Sciatic nerve (tissue), 2 donors: ENCODE results near the gene FOXO3. TPM values are rescaled to one million over a fixed set of nuclear protein-coding genes. Genes with fewer than 3 reads are reported as not detected.
"Not testable (repeated sequence)": the region's sequence is repeated elsewhere in the genome, so short reads cannot be mapped to it uniquely, and the experiment has no call there.

Source experiments
- ATAC-seq: fragments of 200-7000 bp; cut with Tn5 transposase; one replicate; pipeline ENCODE4 v1.9.1; 2020; ENCODE audit warnings: mild to moderate bottlenecking, moderate library complexity
- DNase-seq: peaks from one replicate; pipeline ENCODE4 v3.0.0-alpha.2; 2020; ENCODE audit warnings: low spot score
- intact Hi-C: fragments of 100-400 bp; cut with DNase I; formaldehyde crosslinking; loops from one replicate; pipeline ENCODE4 v1.14.2; 2022
- total RNA-seq: library from RNA; stranded (reverse); fragmentation: NEBNext Ultra II Directional; extraction: Animal tissue kit (Norgen Biotek cat#: 25700); gene quantifications from one replicate; pipeline ENCODE4 v1.2.1, GENCODE V29; 2021
- donor health status: DM: no; HTN: no; CAD: no.
- donor health status: DM: no; HTN: no; CAD: no.

FOXO3 gene
- total RNA-seq, result 79.1 TPM

DNA sequence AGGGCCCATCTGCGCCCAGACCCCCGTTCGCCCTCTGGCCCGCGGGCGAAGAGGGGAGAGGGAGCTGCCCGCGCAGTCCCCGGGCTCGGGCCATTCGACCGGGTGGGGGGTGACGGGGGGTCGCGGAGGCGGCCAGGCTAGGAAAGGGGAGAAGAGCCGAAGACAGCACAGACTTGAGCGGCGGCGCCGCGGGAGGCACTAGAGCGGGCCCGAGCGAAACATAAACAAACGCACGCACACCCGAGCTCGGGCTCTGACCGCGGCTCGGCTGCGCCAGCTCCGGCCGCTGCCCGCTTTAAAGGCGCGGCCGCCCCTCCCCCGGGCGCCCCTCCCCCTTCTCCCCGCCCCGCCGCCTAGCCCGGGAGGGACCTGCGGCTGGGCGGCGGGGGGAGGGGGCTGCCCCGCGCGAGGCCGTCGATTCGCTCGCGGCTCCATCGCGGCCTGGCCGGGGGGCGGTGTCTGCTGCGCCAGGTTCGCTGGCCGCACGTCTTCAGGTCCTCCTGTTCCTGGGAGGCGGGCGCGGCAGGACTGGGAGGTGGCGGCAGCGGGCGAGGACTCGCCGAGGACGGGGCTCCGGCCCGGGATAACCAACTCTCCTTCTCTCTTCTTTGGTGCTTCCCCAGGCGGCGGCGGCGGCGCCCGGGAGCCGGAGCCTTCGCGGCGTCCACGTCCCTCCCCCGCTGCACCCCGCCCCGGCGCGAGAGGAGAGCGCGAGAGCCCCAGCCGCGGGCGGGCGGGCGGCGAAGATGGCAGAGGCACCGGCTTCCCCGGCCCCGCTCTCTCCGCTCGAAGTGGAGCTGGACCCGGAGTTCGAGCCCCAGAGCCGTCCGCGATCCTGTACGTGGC, at the start of gene FOXO3:
Gene FOXO3 (plus strand): TSS at position 455 of the 846 bp plus-strand sequence. CDS start 292 bp downstream, at position 747.
- ATAC-seq (peak; percentile 69), DNase-seq (peak; percentile 95)
- intact Hi-C loops, result no loop called here

DNA sequence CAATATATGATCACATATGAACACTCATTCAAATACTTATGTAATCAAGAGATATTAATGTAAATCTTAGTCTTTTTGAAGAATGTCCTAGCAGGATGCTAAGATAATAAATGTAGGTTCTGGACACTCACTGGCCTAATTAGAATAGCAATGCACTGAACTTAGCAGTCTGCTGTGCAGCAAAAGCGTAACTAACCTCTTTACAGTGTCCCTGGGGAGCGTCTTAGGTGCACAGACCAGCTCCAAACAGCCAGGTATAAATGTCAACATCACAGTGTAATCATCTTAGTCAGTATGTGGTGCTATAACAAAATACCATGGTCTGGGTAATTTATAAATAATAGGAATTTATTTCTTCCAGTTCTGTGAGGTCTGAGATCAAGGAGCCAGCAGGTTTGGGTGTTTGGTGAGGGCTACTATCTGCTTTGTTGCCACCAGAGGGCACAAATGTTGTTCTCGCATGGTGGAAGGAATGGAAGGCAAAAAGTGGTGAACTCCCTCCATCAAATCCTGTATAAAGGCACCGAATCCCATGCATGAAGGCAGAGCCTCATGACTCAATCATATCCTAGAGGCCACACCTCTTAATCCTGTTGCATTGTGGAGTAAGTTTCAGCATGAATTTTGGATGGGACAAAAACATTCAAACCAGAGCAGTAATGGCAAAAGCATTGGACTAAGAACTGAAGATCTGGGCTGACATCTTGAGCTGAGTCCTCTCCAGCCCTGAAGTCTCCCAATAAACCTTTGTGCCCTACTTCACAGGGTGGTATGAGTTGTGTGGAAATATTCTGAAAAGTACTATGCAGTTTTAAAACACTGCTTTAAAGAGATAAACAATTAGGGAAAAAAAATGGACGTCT, 41.8 kb upstream of the FOXO3 start:
- DNase-seq, result no peak
- no peak for ATAC-seq
- intact Hi-C loops, result no loop called here

DNA sequence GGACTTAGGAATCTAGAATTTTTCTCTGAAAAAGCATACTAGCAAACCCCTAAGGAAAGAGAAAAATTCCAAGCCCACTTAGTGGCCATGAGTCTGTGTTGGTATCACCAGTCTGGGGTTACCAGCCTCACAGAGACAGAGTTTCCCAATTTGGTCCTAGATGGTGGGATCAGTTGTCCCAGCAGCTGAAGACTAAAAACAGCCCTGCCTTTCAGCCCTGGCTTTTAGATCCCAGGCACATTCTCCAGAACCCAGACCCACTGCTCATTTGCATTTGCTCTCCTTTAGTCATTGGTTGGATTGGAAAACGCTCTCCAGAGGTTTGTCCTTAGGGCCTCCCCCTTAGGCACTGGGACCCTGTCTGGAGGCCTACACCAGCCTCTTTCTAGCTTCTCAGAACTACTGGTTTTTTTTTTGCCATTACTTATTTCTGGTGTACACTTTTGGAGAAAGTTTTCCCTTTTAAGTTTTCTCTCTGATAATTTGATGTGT, 39.1 kb upstream of the FOXO3 start:
- intact Hi-C loops, result no loop called here
- ATAC-seq, result no peak

DNA sequence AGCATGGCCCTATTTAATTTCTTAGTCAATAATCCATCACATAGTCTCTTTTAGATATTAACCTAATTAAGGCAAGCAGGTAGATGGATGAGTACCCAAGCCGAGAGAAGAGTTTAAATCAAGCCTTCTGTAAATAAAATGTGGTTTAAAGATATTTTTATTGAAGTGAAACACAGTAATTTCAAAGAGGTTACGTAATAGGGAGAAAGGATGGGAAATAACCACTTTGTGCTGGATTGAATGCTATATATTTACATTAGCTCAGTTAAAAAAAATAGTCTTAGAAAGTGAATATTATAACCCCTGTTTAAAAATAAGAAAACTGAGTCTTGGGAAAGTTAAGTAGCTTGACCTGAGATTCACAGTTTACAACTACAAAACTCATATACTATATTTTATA, 37.0 kb upstream of the FOXO3 start:
- no peak for DNase-seq
- intact Hi-C loops, result no loop called here
- ATAC-seq, result no peak

More for the DNA sequence above, 39.1 kb upstream of the FOXO3 start:
- DNase-seq, result no peak

DNA sequence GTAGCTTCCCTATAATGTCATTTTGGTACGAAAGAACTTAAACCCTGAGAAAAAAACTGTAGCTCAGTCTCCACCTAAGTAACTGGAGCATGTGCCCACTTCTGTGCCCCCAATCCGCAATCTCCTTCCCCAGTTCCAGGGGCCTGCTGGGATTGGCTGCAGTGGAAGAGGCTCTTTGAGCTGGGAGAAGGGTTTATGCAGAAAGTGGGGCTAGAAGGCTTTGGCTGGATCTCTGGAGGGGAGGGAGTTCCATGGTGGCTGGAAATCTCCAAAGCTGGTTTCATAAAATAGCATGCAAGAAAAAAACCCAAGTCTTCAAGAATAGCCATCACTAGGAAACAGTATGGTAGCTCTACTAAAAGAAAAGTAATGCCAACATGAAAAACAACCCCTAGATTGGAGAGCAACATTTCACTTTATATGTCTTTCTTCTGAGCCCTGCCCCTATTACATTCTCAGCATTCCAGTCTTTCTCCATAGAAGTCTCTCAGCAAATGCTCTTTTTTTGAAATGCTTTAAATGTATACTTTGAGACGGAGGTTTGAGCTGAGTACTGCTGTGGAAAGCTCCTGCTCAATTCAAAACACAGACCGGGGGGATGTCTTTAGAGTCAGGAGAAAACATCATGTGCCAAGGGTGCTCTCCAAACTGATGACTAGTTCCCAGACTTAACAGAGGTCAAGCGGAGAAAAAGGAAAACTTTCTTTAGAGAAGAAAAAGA, 36.0 kb upstream of the FOXO3 start:
- intact Hi-C loops, result loop anchor here (5.0 kb wide), 1 partner anchor 412 kb away; no protein-coding TSS in a partner anchor
- ATAC-seq, result no peak
- no peak for DNase-seq

DNA sequence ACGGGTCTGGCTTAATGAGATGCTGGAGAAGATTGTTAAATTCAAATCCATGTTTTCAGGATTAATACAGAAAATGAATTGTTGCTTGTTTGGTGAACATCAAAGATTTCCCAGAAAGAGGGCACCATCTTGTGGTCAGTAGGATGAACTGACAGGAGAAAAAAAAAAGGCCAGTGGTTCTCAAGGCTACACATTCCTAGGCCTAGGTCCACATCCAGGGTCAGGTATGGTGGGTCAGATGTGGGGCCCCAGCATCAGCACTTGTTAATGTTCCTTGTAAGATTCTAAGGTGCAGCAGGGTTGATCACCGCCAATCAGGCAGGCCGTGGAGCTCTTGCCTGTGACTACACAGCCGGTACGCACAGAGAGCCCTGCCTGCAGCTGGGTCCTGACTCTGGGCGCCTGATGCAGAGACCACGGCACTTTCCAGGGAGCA, 34.0 kb upstream of the FOXO3 start:
- intact Hi-C loops, result loop anchor here (5.0 kb wide), 1 partner anchor 414 kb away; no protein-coding TSS in a partner anchor
- DNase-seq (no peak), ATAC-seq (peak; percentile 63)

DNA sequence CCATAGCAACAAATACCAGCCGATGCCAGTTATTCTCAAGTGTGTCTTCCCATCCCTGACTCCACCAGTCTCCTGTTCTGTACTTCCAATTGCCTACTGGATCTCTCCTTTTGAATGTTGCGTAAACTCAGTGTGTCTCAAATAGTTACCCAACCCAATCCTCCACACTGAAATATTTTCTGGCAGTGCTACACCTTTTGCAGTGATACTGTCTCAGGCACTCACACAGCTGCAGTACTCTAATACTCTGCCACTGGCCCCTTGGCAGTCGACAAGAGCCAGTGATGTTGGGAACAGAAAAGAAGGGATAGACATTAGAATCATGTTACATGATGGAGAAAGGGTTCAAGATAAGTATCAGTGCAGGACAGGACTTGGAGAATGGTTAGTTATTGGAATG, 31.8 kb upstream of the FOXO3 start:
- ATAC-seq (no peak), DNase-seq (no peak)
- intact Hi-C loops, result loop anchor here (5.0 kb wide), 1 partner anchor 417 kb away; no protein-coding TSS in a partner anchor

DNA sequence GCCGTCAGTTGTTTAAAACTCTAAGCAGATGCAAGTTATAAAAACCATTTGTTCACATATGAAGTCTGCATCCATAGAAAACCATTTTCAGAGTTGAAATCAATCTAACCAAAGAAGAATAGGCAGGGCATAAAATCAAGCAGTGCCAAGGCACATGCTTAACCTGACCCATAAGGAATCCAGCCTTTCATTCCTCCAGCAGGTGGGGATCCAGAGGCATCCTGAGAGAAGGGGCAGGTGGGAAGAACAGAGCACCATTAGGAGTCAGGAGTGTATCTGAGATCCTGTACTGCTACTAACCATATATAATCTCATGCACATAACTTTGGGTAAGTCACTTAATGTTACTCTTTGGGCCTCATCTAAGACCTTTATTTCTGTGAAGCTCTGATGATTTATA, 29.4 kb upstream of the FOXO3 start:
- intact Hi-C loops, result no loop called here
- no peak for DNase-seq
- ATAC-seq, result no peak

DNA sequence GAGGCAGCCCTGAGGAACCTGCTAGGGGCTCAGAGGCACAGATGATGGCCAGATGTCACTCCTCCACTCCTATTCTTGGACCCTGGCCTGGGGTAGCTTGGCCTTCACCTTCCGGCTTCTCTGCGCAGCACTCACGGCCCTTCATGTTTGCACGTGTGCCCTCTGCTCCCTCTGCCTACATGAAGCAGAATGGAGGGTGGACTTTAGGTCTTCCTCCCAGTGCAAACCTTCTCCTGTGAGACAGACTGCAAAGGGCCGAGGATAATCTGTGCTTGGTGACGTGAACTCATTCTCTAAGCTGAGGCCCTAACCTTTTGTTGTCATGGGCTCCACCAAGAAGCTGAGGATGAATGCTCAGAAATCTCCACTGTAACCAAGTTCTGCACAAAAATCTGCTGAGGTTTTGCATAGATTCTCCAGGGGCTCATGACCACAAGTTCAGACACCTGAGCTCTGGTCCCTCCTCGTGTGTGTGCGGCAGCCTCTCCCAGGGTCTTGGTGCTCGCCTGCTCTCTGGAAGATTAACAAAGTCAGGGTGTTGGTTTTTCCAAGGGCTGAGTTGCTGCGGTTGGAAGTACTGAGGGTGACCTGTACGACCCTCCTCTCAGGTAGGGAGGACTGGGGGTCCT, 25.5 kb upstream of the FOXO3 start:
- intact Hi-C loops, result no loop called here
- DNase-seq (no peak), ATAC-seq (no peak)

DNA sequence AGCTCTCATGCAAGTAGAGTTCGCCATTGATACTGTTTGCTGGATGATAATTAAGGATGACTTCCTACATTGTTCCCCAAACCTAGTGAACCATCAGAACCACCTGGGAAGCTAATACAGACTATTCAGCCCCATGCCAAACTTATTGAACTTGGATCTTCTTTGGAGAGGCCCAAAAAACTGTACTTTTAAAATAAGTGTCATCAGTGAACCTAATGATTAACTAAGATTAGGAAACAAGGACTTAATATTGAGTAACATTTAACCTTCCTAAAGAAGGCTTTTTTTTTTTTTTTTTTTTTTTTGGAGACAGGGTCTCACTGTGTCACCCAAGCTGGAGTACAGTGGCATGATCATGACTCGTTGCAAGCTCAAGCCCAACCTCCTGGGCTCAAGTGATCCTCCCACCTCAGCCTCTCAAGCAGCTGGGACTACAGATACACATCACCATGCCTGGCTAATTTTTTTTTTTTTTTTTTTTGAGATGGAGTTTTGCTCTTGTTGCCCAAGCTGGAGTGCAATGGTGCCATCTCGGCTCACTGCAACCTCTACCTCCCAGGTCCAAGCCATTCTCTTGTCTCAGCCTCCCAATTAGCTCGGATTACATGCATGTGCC, 24.7 kb upstream of the FOXO3 start:
- DNase-seq, intact Hi-C loops, ATAC-seq: not testable (repeated sequence)

DNA sequence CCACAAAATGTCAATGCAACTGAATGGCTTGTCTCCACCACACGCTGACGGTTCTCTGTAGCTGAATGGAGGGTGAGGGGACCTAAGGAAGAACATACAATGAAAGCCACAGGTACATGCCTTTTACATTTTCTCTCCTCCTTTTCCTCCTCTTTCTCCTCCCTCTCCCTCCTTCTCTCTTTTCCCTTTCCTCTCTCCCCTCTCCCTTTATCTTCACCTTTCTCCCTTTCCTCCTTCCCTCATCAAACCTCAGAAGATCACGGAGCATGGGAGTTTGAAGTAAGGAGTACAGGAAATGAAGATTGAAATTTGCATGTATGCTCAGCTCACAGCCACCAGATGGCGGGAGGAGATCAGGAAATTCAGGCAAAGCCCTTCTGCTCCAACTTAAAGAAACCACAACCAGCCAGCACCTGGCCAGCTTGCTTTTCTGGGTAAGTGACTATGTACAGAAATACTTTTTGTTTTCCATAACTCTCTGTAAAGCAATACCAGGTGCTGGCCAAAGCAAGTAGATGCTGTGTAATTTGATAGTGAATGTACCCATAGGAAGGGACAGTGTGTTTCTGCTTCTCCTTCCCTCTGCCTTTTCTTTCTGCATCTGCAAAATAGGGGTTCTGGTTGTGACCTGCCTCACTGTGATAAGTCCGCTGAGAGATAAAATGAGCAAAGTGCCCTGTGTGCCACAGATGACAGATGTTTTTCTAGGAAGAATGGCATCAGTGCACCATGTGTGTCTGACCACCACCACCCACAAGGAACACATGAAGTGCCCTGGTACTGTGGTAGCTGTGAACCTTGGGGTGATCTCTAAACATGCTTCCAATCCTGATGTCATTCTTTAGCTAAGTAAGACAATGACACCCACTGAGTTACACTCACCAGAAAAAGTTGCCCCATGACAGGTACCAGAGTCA, 18.6 kb upstream of the FOXO3 start:
- DNase-seq, result peak; percentile 80
- peak; percentile 85 for ATAC-seq
- intact Hi-C loops, result loop anchor here (5.0 to 10.0 kb wide), 3 partner anchors 350 to 1360 kb away; no protein-coding TSS in a partner anchor

DNA sequence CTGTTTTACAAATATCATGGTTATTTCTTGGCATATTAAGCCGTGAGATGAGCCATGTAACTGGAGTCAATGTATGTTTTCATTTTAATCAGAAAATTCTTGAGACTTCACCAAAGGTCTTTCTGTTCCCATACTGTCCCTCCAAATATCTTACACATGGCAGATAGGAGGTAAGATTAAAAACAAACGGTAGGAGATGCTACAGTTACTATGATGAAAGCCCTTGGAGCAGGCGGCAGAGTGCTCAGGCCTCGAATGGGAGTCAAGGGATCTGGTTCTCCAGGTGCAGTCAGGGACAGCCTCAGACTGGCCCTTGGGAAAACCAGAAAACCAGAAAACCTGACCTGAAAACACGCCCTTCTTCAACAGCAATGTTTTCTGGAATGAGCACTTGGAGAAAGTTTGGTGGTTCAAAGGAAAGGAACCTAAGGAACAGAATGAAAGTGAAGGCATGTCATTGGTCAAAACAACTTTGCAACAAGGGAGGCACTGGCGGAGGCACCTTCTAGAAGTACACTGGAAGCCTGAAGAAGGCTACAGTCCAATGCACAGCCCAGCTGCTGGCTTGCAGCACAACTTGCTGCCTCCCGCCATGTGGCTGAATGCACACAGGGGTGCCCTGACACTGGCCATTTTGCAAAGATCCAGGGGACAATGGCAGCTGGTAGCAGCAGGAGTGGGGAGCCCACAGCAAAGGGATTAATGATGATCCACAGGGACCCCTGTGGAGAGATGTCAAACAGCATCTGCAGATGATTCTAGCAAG, 17.4 kb upstream of the FOXO3 start:
- intact Hi-C loops, result loop anchor here (5.0 to 10.0 kb wide), 3 partner anchors 349 to 1359 kb away; no protein-coding TSS in a partner anchor
- no peak for ATAC-seq

DNA sequence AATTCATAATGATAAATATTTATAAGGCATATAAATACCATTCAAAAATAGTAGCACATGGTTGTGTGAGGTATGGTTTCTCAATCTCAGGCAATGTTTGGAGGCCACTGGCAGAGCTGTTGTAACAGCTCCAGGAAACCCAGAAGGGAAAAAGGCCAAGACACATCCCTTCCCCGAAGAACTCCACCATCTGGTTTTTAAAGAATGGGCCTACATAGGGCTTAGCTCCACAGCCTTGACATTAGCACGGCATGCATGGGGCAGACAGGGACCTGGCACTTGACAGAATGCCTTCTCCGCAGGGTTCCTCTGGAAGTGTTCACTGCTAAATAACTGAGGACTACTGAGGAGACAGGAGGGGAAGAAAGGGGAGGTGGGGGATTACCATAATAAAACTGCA, 16.1 kb upstream of the FOXO3 start:
- intact Hi-C loops, result loop anchor here (5.0 to 10.0 kb wide), 3 partner anchors 348 to 1358 kb away; no protein-coding TSS in a partner anchor
- ATAC-seq (no peak), DNase-seq (no peak)

More for the DNA sequence above, 17.4 kb upstream of the FOXO3 start:
- no peak for DNase-seq

DNA sequence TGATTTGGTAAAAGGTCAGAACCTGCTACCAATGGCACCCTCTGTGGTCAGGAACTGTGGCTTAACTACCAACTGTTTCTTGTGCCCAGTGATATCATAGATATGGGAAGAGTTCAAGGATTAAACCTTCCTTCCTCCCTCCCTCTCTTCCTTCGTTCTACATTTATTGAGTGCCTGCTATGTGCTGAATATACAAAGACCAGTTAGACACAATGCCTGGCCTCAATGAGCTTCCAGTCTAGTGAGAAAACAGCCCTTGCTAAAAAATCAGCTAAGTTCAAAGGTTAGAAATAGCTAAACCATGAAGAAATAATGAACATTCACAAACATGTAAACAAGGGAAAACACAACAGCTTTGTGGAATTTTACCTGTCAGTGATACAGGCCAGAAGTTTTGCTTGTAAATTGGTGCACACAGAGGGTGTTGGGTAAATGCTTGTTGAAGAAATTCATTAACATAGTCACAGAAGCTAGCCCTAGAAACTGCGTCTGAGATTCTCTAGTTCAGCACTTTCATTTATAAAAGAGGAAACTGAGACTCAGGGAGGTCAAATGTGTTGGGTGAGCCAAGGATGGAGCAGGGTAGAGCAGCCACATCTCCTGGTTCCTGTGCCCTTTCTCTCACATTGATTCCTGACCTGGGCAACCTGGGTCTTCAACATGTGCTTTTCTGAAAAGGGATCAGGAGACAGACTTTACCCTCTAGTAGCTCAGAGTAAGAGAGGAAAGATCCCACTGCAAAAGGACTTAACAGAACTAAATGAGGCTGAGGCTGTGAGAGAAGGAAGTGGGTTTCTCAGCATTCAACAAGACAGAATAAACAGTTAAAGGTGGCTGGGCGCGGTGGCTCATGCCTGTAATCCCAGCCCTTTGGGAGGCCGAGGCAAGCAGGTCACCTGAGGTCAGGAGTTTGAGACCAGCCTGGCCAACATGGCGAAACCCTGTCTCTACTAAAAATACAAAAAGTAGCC, 14.4 kb upstream of the FOXO3 start:
- ATAC-seq (no peak), DNase-seq (no peak)
- intact Hi-C loops, result loop anchor here (10.0 kb wide), 1 partner anchor 528 kb away; no protein-coding TSS in a partner anchor

DNA sequence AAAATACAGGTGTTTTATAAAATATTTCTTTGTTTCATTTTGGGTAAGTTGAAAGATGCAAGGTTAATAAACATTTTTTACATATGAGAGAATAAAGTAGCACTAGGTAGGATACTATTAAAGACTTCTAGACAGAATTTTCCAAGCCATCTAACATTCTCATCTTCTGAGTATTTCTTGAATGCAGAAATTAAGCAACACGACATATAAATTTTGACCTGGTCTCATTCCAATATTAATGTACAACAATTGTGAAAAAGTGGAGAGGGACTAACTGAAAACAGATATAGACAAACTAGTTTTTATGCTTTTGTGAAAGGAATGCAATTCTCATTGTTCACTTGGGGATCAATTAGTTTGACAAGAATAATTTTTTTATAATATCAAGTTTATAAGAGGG, 11.5 kb upstream of the FOXO3 start:
- DNase-seq (no peak), ATAC-seq (no peak)
- intact Hi-C loops, result loop anchor here (10.0 kb wide), 1 partner anchor 526 kb away; no protein-coding TSS in a partner anchor
